Posterior vena cava (tissue), 2 donors: ENCODE measurements around the gene STK24. TPM values are rescaled to one million over a fixed set of nuclear protein-coding genes. Genes with fewer than 3 reads are reported as not detected.
"Not testable (repeated sequence)": the region's sequence is repeated elsewhere in the genome, so short reads cannot be mapped to it uniquely, and the experiment has no call there.

ENCODE experiments used
- DNase-seq: peaks from one replicate; pipeline ENCODE4 v3.0.0-alpha.2; 2020; ENCODE audit warnings: low spot score
- intact Hi-C, 2 donors: fragments of 100-400 bp; cut with DNase I; formaldehyde crosslinking; loops; one replicate each; pipeline versions ENCODE4 v1.14.1 to v1.14.2; 2022 to 2023
- long read RNA-seq, 2 donors: library from polyadenylated mRNA; unstranded; transcript quantifications; one replicate each; pipeline ENCODE4 v2.0.0, GENCODE V29; 2020 to 2021
- total RNA-seq, 2 donors: library from RNA; stranded (reverse); fragmentation: NEBNext Ultra II Directional; extraction: Animal tissue kit (Norgen Biotek cat#: 25700); gene quantifications; one replicate each; pipeline ENCODE4 v1.2.1, GENCODE V29; 2021
- donor health status: DM: yes; HTN: yes; CAD: no.
- donor health status: DM: yes; HTN: yes; CAD: no.

STK24 gene
- total RNA-seq, result 10 to 100 TPM; 57.3 to 62.6 TPM
- long read RNA-seq, donor 1, full-length matches to known transcripts, result 20 of 26 reads
- long read RNA-seq, donor 1, partial matches to known transcripts, result 3 of 26 reads
- long read RNA-seq, donor 1, other reads (novel, unspliced or antisense), result 3 of 26 reads
- long read RNA-seq, donor 2, full-length matches to known transcripts, result 1 of 8 reads
- long read RNA-seq, donor 2, partial matches to known transcripts, result 6 of 8 reads
- long read RNA-seq, donor 2, other reads (novel, unspliced or antisense), result 1 of 8 reads

DNA sequence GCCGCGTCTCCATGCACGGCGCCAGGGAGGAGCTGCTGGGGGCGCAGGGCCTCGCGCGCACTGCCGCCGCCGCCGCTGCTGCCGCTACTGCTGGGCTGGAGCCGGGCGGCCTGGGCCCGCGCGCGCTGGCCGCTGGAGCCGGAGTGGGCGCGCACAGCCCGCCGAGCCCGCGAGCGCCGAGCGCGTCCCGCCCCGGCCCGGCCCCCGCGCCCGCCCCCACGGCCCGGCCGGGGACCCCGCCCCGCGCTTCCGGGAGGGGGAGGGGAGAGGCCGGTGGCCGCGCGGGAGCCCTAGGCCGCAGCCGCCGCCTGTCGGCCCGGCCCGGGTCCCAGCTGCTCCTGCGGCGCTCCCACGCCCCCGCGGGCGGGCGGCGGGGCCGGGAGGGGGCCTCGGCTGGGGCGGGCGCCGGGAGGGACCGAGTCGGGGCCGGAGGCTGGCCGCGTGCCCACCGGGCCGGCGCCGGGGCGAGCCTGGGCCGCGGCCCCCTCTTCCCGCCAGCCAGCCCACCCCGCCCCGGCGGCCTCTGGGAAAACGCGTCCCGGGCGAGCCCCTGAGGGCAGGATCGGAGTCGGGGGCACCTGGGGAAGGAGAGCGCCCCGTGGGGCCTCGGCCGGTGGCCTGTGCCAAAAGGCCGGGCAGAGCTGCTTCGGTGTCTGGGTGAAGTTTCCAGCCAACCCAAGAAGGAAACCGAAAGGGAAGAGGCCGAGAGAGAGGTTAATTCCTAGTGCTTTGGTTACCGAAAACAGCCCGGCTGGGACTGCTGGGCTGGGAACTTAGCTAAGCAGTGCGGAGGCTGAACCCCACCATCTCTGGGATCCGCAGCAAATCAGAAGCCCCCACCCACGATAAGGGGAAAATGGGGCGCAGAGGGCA is at the start of gene STK24:
TSS of gene STK24 (minus strand) at position 145 of the 873 bp plus-strand sequence. CDS start 321 bp downstream, outside the sequence.
- DNase-seq, result peak; percentile 91
- intact Hi-C loops, result loop anchor here (10.0 kb wide), 2 partner anchors 72 to 102 kb away; no protein-coding TSS in a partner anchor

DNA sequence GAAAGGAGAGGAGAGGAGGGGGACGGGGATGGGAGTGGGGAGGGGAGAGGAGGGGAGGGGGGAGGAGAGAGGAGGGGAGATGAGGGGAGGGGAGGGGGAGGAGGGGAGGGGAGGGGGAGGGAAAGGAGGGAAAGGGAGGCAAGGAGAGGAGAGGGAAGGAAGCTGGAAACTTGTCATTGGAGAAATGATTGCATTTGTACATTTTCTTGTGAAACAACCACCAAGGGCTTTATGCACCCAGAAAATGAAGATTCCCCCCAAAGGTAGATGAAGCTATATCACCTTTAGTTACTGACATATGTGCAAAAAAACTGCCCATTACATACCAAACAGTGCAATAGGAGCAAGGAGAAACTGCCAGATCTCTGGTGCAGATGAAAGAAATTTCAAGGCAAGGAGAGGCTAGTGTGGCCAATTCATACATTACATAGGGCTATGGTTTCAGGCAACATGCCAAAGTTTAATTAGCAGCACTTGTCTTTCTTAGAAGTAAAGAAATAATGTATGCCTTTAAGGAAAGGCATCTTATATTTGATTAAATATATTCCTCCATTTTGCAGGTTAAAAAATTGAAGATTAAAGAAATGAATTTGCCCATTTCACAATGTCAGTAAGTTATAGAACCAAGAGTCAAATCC is 49.5 kb upstream of the STK24 start:
- intact Hi-C loops, result loop anchor here in 1 of 2 donors (5.0 kb wide), 1 partner anchor 146 kb away; no protein-coding TSS in a partner anchor

DNA sequence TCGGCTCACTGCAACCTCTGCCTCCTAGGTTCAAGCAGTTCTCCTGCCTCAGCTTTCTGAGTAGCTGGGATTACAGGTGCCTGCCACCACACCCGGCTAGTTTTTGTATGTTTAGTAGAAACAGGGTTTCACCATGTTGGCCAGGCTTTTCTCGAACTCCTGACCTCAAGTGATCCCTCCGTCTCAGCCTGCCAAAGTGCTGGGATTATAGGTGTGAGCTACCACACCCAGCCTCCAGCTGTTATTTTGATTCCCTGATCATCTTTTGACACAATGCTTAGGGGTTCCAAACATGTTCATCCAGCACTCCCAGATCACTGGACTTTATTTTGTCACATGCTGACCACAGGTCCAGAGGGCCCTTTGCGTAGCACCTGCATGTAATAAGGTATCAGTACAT is 47.7 kb upstream of the STK24 start:
- DNase-seq, intact Hi-C loops: not testable (repeated sequence)

More for the DNA sequence above, 49.5 kb upstream of the STK24 start:
- DNase-seq, result no peak

DNA sequence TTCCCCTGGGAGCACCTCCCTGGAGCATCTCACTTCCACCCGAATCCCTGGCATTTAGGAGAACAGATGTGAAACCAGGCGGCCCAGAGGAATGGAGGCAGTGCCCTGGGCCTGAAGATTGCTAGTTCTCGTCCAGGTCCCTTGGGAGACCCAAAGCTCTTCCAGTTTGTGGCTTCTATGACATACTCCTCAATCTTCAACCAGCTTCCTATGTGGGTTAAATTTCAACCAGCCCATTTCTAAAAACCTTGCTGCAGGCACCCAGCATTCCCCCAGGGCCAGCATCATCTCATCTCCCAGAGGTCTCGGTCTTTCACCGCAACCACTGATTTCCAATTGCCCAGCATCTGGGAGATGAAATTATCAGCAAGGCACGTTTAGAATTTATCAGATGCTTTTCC is 46.0 kb upstream of the STK24 start:
- intact Hi-C loops, result no loop called here

DNA sequence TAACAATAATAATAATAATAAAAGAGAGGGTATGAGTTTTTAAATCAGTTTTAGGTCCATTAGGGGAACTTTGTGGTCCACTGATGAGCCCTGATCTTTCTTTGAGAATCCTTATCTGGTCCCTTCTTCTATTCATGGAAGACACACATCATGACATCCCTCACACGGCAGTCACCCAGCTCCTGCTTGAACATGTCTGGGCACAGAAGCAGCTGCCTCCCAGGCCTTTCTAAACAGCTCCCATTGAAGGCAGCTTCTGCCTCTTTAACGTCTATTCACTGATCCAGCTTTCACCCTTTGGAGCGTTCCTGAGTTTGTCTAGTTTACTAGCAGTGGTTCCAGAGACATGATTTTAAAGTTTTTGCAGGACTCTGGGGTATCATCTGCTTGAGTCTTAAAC is 42.6 kb upstream of the STK24 start:
- intact Hi-C loops, result no loop called here
- no peak for DNase-seq

More for the DNA sequence above, 46.0 kb upstream of the STK24 start:
- DNase-seq, result no peak

DNA sequence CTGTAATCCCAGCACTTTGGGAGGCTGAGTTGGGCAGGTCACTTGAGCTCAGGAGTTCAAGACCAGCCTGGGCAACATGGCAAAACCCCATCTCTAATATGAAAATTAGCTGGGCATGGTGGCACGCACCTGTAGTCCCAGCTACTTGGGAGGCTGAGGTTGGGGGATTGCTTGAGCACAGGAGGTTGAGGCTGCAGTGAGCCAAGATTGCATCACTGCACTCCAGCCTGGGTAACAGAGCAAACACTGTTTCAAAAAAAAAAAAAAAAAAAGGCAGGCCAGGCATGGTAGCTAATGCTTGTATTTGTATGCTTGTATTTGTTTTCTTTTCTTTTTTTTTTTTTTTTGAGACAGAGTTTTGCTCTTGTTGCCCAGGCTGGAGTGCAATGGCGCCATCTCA is 38.7 kb upstream of the STK24 start:
- DNase-seq, intact Hi-C loops: not testable (repeated sequence)

DNA sequence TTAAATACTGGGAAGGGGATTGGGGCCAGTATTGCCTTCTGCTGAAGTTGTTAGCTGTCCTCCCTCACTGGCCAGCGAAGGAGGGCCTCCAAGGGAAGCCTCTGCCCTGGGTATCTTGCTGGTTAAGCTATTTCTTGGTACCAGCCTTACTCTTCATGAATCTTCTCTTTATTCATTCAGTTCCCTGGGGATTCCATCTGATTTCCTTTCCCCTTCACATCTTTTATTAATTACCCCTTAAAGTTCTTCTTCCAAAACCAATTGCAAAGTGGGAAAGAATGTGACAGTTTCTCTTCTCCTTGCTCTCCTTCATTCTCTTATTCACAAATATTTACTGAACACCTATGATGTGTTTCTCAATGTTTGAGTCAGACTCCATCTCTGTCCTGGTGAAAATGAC is 36.7 kb upstream of the STK24 start:
- DNase-seq, result no peak
- intact Hi-C loops, result no loop called here

DNA sequence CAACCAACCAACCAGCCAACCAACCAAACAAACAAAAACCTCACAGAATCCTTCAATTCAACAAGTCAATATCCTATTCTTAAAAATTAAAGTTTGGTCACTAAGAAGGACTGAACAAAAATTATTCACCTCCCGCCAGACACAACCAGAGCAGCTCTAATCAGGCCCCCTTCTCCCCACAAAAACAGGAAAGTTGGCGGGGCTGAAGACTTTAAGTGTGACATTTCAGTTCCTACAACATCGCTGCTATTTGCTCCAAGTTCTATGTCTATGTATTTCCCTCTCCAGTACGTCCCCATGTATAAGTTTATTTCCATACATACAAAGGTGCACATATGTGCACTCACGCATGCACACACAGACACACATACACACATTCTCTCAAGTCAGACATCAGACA is 32.8 kb upstream of the STK24 start:
- intact Hi-C loops, result no loop called here
- no peak for DNase-seq

DNA sequence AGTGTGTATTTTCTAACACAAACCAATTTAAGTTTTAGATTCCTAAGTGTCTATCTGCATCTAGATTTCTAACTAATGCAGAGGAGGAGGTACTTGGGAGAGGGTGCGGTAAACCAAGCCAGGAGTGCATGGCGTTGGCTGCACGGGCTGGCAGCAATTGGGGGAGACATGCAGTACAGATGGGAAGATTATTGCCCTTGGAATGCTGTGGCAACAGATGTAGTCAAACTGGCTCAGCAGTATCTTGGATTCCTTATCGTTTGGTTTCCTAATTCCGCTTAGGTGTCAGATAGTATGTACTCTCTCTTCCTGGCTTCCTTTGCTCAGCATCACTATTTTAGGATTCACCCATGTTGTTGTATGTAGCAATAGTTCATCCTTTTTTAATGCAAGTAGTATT is 29.4 kb upstream of the STK24 start:
- DNase-seq, result no peak
- intact Hi-C loops, result no loop called here

DNA sequence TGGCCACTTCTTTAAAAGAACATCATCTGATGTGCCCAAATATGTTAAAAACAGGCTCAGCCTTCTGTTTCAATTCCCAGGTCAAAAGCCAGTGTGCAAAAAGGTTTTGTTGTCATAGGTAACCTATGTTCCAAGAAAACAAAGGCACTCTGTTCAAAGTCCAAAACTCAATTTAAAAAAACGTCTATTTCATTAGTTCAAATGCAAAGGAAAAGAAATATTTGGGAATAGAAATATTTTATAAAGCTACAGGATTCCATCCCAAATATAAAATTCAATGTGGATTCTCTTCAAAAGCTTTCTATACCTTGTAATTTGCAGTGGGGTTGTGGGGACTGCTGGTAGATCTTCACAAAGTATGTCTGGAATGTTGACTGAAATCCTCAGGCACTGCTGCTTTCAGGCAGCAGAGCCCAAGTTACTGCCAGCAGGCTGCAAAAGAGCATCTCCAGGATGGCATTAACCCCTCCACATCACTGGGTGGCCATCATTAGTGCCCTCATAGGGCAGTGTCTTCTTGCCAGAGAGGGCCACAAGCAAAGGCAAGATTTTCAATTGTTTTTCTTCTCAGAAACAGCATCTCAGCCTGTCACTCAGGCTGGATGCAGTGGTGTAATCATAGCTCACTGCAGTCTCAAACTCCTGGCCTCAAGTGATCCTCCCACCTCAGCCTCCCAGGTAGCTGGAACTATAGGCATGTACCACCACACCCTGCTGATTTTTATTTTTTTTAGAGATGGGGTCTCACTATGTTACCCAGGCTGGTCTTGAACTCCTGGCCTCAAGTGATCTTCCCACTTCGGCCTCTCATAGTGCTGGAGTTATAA is 22.8 kb upstream of the STK24 start:
- intact Hi-C loops, result no loop called here
- no peak for DNase-seq

DNA sequence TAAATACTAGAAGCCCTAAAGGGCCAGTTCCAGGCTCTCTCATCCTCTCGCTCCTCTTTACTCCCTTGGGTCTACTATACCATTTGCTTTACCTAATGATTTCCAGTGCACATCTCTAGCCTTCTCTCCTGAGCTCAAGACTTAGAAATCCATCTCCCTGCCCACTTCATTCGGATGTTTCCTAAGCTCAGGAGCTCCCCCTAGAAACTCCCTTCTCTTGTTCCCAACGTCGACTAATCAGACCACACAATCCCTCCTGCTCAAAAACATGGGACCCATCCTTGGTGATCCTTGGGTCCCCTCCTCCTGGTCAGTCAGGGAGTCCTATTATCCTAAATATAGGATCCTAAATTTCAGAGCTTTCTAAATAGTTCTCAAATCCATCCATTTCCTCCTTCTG is 21.1 kb upstream of the STK24 start:
- intact Hi-C loops, result no loop called here
- no peak for DNase-seq

DNA sequence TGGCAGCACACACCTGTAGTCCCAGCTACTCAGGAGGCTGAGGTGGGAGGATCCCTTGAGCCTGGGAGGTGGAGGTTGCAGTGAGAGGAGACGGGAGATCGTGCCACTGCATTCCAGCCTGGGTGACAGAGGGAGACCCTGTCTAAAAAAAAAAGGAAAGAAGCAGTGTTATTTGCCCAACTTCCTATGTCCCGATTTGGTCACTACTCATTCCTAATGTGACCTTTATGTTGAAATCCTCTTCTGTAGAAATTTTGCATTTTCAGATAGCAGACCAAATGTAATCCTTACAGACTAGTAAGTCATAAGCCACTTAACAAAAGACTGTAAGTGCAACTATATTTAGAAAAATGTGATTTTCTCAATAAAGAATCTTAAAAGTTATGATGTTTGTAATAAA is 18.2 kb upstream of the STK24 start:
- intact Hi-C loops, result no loop called here

DNA sequence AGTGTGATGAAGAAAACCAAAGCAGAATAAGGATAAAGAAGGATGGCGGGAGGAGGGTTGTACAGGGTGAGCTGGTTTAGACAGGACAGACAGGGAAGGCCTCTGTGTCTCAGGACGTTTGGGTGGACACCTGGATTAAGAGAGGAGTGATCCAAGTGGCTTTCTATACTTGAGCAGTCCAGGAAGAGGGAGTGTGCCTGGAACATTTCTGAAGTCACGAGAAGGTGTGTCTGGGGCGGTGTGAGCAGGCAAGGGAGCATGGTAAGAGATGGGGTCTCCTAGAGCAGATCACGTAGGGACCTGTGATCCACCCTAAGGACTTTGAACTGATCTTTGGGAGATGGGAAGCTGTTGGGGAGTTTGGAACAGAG is 15.4 kb upstream of the STK24 start:
- DNase-seq, result no peak
- intact Hi-C loops, result no loop called here

More for the DNA sequence above, 18.2 kb upstream of the STK24 start:
- DNase-seq, result no peak

DNA sequence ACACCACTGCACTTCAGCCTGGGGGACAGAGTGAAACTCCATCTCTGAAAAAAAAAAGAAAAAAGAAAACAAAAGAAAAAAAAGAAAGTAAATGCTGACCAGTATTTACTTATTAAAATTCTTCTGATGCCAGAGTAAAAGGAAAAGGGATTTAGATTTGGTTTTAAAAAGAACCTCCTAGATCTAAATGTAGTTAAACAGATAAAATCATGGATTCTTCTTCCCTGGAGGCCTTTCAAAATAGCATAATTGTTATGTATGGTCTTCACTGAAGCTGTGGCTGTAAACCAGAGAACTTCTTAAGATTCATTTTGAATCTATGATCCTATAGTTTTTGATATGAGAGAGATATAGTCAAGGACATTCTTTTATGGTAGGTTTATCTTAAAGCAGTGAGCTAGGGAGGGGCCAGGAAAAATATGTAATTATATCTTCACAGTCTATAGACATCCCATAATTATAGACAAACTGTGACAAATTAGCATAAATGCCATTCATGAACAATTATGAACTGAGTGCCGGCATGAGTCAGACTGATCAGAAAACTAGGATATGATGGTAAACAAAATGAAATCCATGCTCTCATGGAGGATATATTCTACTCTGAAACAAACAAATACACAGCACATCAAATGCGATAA is 14.9 kb upstream of the STK24 start:
- intact Hi-C loops, result no loop called here
- no peak for DNase-seq

DNA sequence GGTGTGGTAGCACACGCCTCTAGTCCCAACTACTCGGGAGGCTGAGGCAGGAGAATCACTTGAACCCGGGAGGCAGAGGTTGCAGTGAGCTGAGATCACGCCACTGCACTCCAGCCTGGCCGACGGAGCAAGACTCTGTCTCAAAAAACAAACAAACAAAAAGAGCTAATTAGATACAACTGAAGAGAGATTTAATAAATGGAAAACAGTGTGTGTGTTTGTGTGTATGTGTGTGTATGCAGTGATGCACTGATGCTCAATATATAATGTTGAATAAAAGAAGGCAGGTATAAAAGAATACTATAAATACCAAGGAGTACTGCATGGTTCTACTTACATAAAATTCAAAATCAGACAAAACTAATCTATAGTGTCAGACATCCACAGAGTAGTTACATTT is 13.6 kb upstream of the STK24 start:
- intact Hi-C loops, DNase-seq: not testable (repeated sequence)

DNA sequence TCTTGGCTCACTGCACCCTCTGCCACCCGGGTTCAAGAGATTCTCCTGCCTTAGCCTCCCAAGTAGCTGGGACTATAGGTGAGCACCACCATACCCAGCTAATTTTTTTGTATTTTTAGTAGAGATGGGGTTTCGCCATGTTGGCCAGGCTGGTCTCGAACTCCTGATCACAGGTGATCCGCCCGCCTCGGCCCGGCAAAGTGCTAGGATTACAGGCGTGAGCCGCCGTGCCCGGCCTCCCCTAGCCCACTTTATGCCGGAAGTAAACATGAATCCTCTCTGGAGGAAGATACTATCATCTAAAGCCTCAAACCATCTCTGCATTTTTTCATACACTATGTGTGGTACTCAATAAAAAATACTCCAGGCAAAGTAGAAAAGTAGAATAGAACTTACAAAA is 12.6 kb upstream of the STK24 start:
- DNase-seq, intact Hi-C loops: not testable (repeated sequence)

DNA sequence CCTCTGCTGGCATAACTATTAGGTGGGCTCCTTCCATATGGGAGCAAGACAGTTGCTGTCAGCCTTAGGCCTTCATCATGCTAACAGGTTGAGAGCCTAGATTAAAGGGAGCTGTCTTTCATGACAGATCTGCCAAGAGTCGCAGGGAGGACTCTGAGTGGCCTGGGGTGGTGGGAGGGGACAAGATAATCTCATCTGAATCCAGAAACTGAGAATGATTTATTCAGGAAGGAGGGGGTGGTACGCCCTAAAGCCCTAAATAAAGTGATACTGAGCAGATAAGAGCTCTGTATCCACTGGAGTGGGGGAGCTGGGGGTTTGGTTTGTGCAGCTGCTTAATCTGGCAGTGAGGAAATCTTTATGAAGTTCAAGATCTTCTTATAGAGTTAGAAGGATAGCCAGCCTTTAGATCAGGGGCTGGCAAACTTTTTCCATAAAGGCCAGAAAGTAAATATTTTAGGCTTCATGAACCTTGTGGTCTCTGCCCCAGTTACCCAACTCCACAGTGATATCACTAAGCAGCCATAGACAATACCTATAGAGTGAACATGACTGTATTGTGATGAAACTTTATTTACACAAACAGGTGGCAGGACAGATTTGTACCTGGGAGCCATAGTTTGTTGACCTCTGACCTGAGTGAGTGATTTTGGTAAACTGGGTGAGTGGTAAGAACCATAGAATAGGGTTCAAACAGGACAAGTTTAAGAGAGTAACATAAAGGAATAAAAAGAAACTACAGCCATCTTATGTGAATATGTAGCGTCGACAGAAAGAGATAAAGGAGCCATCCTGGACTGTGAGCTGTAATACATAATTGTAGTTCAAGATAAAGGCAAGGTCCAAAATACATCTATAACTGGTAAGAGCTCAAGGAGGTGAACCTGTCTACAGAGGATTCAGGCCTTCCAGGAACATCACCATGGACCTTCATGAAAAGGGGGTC is 9.8 kb upstream of the STK24 start:
- intact Hi-C loops, result no loop called here
- DNase-seq, result no peak

DNA sequence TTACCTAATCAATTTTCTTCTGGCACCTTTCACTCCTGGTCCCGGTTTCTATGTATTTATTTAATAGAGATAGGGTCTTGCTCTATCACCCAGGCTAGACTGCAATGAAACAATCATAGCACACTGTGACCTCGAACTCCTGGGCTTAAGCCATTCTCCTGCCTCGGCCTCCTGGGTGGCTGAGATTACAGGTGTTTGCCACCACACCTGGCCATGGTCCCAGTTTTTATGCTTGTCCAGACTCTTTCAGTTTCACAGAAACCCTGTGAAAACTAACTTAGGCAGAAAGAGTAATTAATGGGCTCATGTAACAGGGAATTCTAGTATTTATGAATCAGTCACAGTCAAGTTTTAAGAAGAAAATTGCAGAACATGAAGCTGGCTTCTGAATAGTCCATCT is 9.0 kb upstream of the STK24 start:
- no peak for DNase-seq
- intact Hi-C loops, result no loop called here
